Hepatic stellate cell (primary cell): Measurements from ENCODE around the gene TIAL1.
"Not testable (repeated sequence)": the region's sequence is repeated elsewhere in the genome, so short reads cannot be mapped to it uniquely, and the experiment has no call there.

Source experiments
- DNase-seq: peaks from one replicate; pipeline ENCODE4 v3.0.0; 2011; ENCODE audit warnings: low spot score

The TIAL1 gene

GRCh38 chr10:119614686-119615085 is 17.9 kb upstream of the TIAL1 start:
- DNase-seq, result no peak

- DNase-seq, result no peak
These were observed 17.0 kb upstream of the TIAL1 start for GRCh38 chr10:119613741-119614140.

GRCh38 chr10:119611433-119611832 is 14.7 kb upstream of the TIAL1 start:
- DNase-seq, result no peak

GRCh38 chr10:119609516-119609915 is 12.8 kb upstream of the TIAL1 start:
- DNase-seq, result no peak

GRCh38 chr10:119608316-119609155 is 11.8 kb upstream of the TIAL1 start:
- peak; percentile 32 for DNase-seq

- DNase-seq, result no peak
These were observed 7.7 kb upstream of the TIAL1 start for GRCh38 chr10:119604468-119604867.

GRCh38 chr10:119602241-119603095 is 5.7 kb upstream of the TIAL1 start:
- DNase-seq, result peak; percentile 36

- no peak for DNase-seq
These were observed 1.6 kb upstream of the TIAL1 start for GRCh38 chr10:119598397-119598796.

GRCh38 chr10:119597405-119598186 is 832 bp upstream of the TIAL1 start:
- DNase-seq, result no peak

GRCh38 chr10:119595676-119596515 is 868 bp downstream of the TIAL1 start:
- DNase-seq, result peak; percentile 65

- DNase-seq, result peak; percentile 34
These were observed 1.6 kb downstream of the TIAL1 start for GRCh38 chr10:119595134-119595675.

- DNase-seq, result no peak
These were observed 8.7 kb downstream of the TIAL1 start for GRCh38 chr10:119588071-119588470.

- DNase-seq, result no peak
These were observed 18.4 kb downstream of the TIAL1 start for GRCh38 chr10:119578355-119578754.

GRCh38 chr10:119575991-119576390 is 20.8 kb downstream of the TIAL1 start:
- no peak for DNase-seq

- DNase-seq, result peak; percentile 57
These were observed 21.3 kb downstream of the TIAL1 start for GRCh38 chr10:119575506-119575905.

- DNase-seq, result no peak
These were observed 28.8 kb downstream of the TIAL1 start for GRCh38 chr10:119567978-119568377.

GRCh38 chr10:119562097-119562496 is 34.7 kb downstream of the TIAL1 start:
- DNase-seq, result no peak

- not testable (repeated sequence) for DNase-seq
These were observed 37.3 kb downstream of the TIAL1 start for GRCh38 chr10:119559511-119559910.

- DNase-seq, result not testable (repeated sequence)
These were observed 40.7 kb downstream of the TIAL1 start for GRCh38 chr10:119556081-119556480.

- DNase-seq, result no peak
These were observed 41.5 kb downstream of the TIAL1 start for GRCh38 chr10:119555178-119555784.

GRCh38 chr10:119550827-119551226 is 45.9 kb downstream of the TIAL1 start:
- no peak for DNase-seq
